NCI-H748 treated with DMSO at 0.1 percent for 48 hours (cell line): ENCODE results near the gene KCNQ4.
A peak's percentile ranks its signal among the peaks of the same experiment; 100 is the strongest.

ENCODE experiments used
- DNase-seq: peaks from one replicate; lab custom pipeline; 2025; lab: John Stamatoyannopoulos, UW

Gene KCNQ4

GRCh38 chr1:40840526-40841323, 57.1 kb downstream of the KCNQ4 start:
- DNase-seq, result no peak

- DNase-seq, result no peak
Observed at GRCh38 chr1:40841602-40842001, 58.0 kb downstream of the KCNQ4 start.

DNA sequence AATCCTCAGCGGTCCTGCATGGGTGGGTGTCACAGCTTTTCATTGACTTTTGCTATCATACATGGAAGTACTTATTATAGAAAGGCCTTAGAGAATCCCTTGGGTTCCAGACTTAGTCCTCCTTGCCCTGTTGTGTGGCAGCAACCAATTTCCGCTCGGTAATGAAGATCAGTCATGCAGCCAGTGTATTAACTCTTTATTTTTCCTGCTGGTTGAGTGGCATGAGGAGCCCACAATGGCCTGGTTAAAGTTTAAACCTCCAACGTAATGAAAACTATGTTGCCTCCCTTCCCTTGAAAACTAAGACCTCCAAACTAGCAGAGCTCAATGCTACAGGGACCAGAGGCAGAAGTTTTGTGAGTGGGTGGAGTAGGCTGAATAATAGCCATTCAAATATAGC, 58.6 kb downstream of the KCNQ4 start:
- DNase-seq, result no peak

DNA sequence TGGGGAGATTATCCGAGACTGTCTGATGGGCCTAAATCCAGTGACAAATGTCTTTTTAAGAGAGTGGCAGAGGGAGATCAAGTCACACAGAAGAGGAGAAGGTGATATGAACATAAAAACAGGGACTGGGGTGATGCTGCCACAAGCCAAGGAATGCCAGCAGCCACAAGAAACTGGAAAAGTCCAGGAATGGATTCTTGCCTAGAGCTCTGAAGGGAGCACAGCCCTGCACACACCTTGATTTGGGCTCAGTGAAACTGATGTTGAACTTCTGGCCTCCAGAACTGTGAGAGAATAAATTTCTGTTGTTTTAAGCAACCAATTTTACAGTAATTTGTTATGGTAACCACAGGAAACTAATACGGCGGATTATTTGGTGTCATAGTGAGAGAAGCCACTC, 59.1 kb downstream of the KCNQ4 start:
- no peak for DNase-seq

DNA sequence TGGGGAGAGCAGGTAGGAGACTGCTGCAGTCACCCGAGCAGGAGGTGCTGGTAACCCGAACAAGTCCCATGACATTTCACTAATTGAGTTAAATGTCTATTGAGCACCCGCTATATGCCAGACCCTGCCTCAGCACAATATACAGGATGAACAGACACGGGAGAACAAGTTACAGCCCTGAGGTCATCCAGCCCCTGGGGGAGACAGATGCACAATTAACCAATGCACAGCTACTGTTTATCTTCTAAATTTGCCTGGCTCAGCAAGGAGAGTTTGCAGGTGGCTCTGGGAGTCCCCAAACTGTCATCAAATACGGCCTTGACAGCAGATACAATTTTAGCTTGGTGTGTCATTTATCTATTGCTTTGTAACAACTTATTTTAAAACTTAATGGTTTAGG, 60.5 kb downstream of the KCNQ4 start:
- no peak for DNase-seq

GRCh38 chr1:40844887-40845878, 61.6 kb downstream of the KCNQ4 start:
- no peak for DNase-seq

GRCh38 chr1:40845895-40846294, 62.3 kb downstream of the KCNQ4 start:
- DNase-seq, result no peak

- no peak for DNase-seq
Observed at GRCh38 chr1:40847023-40847745, 63.6 kb downstream of the KCNQ4 start.

DNA sequence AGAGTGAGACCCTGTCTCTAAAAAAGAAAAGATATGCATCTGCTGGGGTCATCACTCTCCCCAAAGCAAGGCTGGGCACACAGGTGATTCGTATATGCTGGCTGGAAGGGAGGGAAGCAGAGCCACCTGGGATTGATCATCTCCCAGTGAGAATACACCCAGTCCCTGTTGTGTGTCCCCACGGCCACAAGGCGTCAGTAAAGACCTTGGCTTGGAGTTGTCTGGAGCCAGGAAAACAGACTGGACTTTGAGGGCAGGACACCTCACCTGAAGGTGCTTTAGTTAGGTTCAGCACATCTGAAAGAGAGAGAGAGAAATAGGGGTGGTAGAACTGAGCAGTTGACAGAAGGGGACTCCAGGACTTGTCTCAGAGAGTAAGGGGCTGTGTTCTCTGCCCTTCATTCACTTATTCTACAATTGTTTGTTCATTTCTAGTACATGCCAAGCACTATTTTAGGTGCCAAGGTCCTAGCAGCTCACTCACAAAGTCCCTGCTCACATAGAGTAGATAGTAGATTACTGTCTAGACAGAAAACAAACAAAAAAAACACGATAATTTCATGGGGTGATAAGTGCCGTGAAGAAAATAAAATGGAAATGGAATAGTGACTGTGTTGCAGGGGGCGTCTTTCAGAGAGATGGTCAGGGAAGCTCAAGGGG, 65.1 kb downstream of the KCNQ4 start:
- peak; percentile 100 for DNase-seq

- peak; percentile 98 for DNase-seq
Observed at GRCh38 chr1:40849801-40850592, 66.4 kb downstream of the KCNQ4 start.

- DNase-seq, result no peak
Observed at GRCh38 chr1:40851643-40852042, 68.1 kb downstream of the KCNQ4 start.

- no peak for DNase-seq
Observed at GRCh38 chr1:40853113-40853884, 69.7 kb downstream of the KCNQ4 start.

DNA sequence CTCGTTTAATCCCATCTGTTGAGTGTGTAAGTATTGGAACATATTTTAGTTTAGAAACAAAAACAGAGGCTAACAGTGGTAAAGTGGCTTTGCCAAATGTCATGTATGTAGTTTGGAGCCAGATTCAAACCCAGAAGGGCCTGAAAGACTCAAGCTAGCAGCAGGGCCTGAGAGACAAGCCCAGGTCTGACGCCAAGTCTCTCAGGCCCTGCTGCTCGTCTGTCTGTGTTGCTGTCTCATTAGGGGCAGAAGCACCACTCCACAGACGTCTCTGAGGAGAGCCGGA, 70.2 kb downstream of the KCNQ4 start:
- no peak for DNase-seq

DNA sequence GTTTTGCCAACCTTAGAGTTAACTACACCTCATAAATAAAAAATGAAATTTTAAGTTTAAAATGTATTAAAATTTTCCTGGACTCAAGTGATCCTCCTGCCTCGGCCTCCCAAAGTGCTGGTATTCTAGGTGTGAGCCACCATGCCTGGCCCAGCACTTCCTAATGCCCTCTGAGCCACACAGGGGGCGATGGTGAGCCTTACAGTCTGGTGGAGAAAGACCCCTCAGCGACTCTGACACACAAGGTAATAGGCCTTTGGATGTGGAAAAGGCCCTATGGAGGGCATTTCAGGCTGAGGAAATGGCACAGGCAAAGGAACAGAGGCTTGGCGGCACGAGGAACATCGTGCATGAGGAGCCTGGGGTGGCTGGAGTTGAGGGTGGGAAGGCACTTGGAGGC, 71.9 kb downstream of the KCNQ4 start:
- DNase-seq, result no peak

- no peak for DNase-seq
Observed at GRCh38 chr1:40856116-40856515, 72.5 kb downstream of the KCNQ4 start.

DNA sequence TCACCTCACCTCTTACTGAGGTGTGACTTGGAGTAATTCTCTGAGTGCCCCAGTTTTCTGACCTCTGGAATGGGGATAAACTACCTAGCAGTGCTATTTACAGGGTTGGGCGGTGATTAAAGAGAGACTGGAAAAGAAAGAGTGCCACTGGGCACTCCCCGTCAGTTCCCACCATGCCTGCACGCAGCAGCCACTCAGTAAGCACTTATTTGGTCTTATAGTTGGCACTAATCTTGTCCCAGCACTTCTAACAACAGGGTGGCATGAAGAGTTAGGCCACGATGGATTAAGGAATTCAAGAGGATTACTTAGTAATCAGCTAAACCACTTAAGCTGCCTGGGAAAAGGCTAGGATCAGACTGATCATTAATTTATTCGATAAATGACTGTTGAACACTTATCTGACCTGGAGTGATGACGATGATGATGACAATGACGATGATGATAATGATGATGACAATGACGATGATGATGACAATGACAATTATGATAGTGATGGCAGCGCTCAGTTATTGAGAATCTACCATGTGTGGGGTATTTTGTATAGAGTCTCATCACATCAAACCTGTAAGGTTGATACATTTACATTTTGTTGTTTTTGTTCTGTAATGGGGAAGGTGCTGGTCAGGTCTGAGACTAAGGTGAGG, 73.2 kb downstream of the KCNQ4 start:
- DNase-seq, result no peak

GRCh38 chr1:40857737-40858136, 74.2 kb downstream of the KCNQ4 start:
- DNase-seq, result no peak

GRCh38 chr1:40858856-40859416, 75.3 kb downstream of the KCNQ4 start:
- no peak for DNase-seq

- no peak for DNase-seq
Observed at GRCh38 chr1:40860706-40861223, 77.2 kb downstream of the KCNQ4 start.
